NCI-H2029 treated with DMSO at 0.1 percent for 48 hours (cell line): ENCODE data around the gene PPP1R3D.
"Not testable (repeated sequence)": the region's sequence is repeated elsewhere in the genome, so short reads cannot be mapped to it uniquely, and the experiment has no call there.

Source experiments
- DNase-seq: peaks from one replicate; lab custom pipeline; 2025; lab: John Stamatoyannopoulos, UW

The PPP1R3D gene, protein sequence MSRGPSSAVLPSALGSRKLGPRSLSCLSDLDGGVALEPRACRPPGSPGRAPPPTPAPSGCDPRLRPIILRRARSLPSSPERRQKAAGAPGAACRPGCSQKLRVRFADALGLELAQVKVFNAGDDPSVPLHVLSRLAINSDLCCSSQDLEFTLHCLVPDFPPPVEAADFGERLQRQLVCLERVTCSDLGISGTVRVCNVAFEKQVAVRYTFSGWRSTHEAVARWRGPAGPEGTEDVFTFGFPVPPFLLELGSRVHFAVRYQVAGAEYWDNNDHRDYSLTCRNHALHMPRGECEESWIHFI

DNA sequence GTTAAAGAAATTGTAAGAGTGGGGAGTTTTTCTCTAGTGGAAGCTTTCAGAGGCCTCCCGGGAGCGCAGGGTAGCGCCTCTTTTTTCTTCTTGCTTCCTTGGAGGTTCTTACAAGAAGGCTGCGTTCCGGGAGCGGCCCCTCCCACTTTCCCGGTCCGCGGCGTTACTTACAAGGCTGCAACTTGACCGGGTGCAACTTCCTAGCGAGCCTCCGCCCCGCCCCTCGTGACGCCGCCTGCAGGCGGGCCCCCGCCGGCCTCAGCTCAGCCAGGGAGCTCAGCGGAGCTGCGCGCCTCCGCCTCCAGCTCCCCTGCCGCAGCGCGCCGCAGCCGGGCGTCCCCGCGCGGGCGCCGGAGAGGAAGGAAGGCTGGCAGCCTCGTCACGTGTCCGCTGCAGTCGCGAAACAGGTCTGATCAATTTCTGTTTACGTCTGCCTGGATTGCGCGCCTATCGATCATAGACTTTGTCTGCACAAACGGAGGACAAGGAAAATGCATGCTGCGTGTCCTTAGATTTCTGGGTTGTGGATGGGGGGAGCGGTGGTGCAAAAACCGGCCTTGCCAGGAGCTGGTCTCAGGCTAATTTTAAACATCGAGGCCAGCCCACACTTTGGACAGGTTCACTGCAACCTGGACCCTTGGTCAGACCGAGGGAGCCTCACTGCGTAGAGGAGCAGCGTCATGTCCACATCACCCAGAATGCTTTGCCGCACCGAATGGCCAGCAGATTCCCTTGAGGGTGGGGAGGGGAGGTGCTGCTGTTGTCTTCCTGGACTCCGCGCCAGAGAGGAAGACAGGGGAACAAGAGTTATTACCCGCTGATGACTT is at the start of gene PPP1R3D, which contains the start of gene FAM217B:
PPP1R3D (minus strand) TSS at position 177 of the 827 bp plus-strand sequence. CDS start 374 bp downstream, outside the sequence.
FAM217B (plus strand) TSS at position 261 of the 827 bp plus-strand sequence. CDS start 3,555 bp downstream, outside the sequence.
- DNase-seq: peak; percentile 73

- DNase-seq: no peak
Observed at GRCh38 chr20:59988141-59988540, 48.0 kb upstream of the PPP1R3D start.

- no peak for DNase-seq
Observed at GRCh38 chr20:59987135-59987534, 47.0 kb upstream of the PPP1R3D start.

DNA sequence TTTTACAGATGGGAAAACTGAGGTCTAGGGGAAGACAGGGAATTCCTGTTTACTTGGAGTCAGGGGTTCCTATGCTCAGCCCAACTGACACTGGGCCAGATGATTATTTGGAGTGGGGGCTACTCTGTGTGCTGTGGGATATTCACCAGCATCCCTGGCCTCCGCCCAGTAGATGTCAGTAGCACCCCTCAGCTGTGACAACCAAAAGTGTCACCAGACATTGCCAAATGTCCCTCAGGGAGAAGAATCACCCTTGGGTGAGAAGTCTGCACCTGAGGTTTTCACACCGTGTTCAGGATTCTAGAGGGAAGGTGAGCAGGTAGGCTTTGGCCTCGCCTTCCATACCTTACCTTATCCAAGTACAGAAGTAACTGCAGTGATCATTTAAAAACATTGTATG is 45.8 kb upstream of the PPP1R3D start:
- no peak for DNase-seq

GRCh38 chr20:59985164-59985563 is 45.1 kb upstream of the PPP1R3D start:
- no peak for DNase-seq

GRCh38 chr20:59984541-59984940 is 44.4 kb upstream of the PPP1R3D start:
- no peak for DNase-seq

DNA sequence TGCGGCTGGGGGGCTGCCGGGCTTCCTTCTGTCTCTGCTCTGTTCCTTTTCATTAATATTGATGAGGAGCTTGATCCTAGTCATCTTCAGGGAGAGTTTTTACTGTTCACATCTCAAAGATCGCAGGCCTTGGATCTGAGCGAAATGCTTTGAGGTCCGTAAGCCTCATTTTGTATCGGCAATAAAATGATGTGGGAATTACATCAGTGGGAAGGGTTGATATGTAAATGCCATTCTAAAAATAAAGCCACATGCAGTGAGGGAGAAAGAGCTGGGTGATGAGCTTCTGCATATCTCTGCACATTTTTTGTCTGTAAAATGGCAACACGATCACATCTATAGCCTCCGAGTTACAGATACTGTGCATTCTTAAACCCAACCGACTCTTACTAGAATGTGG is 43.0 kb upstream of the PPP1R3D start:
- DNase-seq: no peak

- no peak for DNase-seq
Observed at GRCh38 chr20:59977086-59977485, 37.0 kb upstream of the PPP1R3D start.

GRCh38 chr20:59976156-59976782 is 36.2 kb upstream of the PPP1R3D start:
- no peak for DNase-seq

DNA sequence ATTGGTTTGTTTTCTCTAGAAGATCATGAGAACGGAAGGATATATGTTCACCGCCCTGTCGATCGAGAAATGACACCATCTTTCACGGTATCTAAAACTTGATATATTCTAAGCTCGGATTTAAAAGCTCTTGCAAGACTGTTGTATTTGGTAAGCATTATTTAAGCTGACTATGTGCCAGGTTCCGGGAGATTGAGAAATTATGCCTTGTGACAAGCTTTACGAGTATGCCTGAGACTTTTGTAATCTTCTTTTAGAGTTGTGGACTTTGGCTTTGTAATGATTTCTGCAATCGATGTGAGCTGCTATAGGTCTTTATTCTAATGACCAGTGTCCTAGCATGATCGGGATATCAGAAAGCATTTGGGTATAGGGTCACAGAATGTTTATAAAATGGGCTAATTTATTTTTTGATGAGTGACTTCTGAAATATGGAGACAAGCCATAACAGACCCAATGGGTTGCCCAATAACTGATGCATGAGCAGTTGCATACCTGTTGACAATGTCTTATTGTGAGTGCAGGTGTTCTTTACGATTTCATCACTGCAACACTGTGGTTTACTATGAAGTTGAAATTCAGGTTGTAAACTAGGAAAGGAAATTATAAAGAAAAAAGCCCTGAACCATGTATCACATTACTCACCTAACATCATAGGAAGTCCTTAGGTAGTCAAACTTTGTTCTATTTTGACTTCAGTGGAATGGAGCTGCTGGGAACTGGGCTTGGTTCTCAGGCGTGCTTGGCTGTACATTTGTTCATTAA is 32.1 kb upstream of the PPP1R3D start:
- no peak for DNase-seq

GRCh38 chr20:59971428-59971827 is 31.3 kb upstream of the PPP1R3D start:
- no peak for DNase-seq

GRCh38 chr20:59966428-59966827 is 26.3 kb upstream of the PPP1R3D start:
- no peak for DNase-seq

GRCh38 chr20:59962155-59962554 is 22.1 kb upstream of the PPP1R3D start:
- DNase-seq: no peak

GRCh38 chr20:59961423-59961822 is 21.3 kb upstream of the PPP1R3D start:
- no peak for DNase-seq

DNA sequence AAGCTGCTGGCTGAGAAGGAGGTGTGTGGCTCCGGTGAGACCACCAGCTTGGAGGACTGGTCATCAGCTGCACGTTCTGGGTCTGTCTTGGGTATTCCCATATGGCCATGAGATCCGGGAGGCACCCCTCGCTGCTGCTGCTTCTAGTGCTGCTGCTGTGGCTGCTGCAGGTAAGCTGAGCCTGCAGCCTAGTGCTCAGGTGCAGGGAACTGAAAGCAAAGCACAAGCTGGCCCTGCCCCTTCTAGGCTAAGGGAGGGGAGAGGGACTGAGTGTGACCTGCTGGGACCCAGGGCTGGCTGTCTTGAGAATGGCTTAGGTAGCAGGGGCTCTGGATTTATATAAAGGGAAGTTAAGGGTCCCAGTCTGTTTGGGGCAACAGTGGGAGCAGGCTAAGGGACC is 18.5 kb upstream of the PPP1R3D start:
- DNase-seq: peak; percentile 43

DNA sequence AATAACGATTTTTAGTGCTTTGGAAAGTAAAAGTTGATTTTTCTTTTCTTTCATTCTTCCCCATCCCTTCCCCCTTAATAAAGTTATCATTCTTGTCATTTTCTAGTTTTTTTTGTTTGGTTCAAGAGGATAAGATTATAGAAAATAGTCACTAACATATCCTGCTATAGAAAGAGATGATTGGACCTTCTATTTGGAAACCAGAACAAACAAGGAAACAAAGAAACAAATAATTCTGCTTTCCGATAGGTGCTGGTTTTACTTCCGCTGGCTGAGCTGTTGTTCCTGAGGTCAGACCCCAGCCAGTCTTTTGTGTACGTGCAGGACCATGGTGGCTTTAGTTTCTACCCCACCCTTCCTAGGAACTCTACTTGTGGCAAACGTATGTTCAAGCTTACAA is 18.0 kb upstream of the PPP1R3D start, which contains the start of gene CDH26:
CDH26 (plus strand) TSS at position 301 of the 400 bp plus-strand sequence. CDS start 304 bp downstream, outside the sequence.
- peak; percentile 82 for DNase-seq

- DNase-seq: not testable (repeated sequence)
Observed at GRCh38 chr20:59957568-59957967, 17.5 kb upstream of the PPP1R3D start.

- no peak for DNase-seq
Observed at GRCh38 chr20:59955131-59955796, 15.2 kb upstream of the PPP1R3D start.

DNA sequence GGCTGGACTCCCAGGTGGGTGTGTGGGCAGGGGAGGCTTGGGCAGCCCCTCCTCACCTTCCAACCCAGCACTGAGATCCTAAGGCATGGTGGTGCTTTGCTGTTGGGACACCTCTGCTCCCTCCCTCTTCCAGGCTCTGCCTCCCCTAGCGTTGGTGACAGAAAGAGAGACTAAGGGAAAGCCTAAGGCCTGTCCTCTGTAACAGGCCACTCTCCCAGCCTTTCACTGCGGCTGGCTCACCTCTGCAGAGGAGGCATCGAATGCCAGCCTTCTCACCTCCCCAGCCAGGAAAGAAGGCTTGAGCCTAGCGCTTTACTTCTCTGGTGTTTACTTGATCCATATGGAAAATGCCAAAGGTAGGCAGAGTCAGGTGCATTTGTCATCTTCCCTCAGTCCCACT is 14.6 kb upstream of the PPP1R3D start:
- no peak for DNase-seq

DNA sequence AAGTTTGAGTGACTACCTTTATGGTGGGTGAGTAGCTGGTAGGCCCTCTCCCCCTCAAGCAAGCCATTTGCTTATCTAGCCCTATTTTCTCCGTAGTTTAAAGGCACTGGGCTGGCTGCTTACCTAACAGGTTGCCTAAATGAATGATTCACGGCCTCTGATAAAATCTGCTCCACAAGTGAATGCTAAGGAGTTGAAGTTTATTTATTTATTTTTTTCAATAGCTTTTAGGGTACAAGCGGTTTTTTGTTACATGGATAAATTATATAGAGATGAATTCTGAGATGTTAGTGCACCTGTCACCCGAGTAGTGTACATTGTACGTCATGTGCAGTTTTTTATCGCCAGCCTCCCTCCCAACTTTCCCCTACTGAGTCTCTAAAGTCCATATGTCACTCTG is 9.8 kb upstream of the PPP1R3D start:
- DNase-seq: no peak
